Esophagus (tissue), 2 donors: ENCODE results near the gene NPAS3. TPM values are rescaled to one million over a fixed set of nuclear protein-coding genes. Genes with fewer than 3 reads are reported as not detected.

Experiments used
- H3K27ac ChIP-seq, 2 donors: one replicate each; pipeline ENCODE4 v1.5.1; 2013; ENCODE audit warnings: low read depth in 2 of 2, mild to moderate bottlenecking in 2 of 2, inconsistent platforms in 1 of 2, low read length in 1 of 2, moderate library complexity in 1 of 2
- H3K27me3 ChIP-seq, 2 donors: one replicate each; pipeline ENCODE4 v1.6.1; 2013; ENCODE audit warnings: low read length in 2 of 2, control low read depth in 1 of 2, mild to moderate bottlenecking in 1 of 2; ENCODE audit not compliant: insufficient read depth in 2 of 2, control insufficient read depth in 1 of 2
- H3K36me3 ChIP-seq, 2 donors: one replicate each; pipeline ENCODE4 v1.6.1; 2013; ENCODE audit warnings: low read length in 1 of 2; ENCODE audit not compliant: control insufficient read depth in 2 of 2, insufficient read depth in 2 of 2
- H3K4me1 ChIP-seq, 2 donors: one replicate each; pipeline ENCODE4 v1.6.1; 2013; ENCODE audit warnings: low read length in 1 of 2; ENCODE audit not compliant: control insufficient read depth in 2 of 2, insufficient read depth in 2 of 2
- H3K4me3 ChIP-seq, 2 donors: one replicate each; pipeline ENCODE4 v1.5.1; 2013; ENCODE audit warnings: low read length in 2 of 2, mild to moderate bottlenecking in 2 of 2, low read depth in 1 of 2, moderate library complexity in 1 of 2
- H3K9me3 ChIP-seq, 2 donors: one replicate each; pipeline ENCODE4 v1.6.1; 2013; ENCODE audit warnings: mild to moderate bottlenecking in 2 of 2, low read depth in 1 of 2, low read length in 1 of 2, moderate library complexity in 1 of 2; ENCODE audit not compliant: control insufficient read depth in 2 of 2, insufficient read depth in 1 of 2
- WGBS, 2 donors: extraction: QIAGEN DNeasy Blood & Tissue Kit; methylation state at CpG; one replicate each; pipeline ENCODE4 v1.1.7; 2013; 5-methylcytosine and 5-hydroxymethylcytosine counted together
- polyA plus RNA-seq, 2 donors: library from polyadenylated mRNA; stranded (reverse); fragments of 200-250 nt; gene quantifications; one replicate each; pipeline ENCODE4 v1.2.3, GENCODE V29; 2013
- donor health status: healthy with polysubstance abuse.
- donor health status: Bipolar disorder and iron deficiency.

Gene NPAS3
- polyA plus RNA-seq, 2 donors: 0.08 to 0.13 TPM

- 71 to 73% methylated on average over 7 of the region's 7 CpGs for WGBS, 2 donors
- H3K4me3 ChIP-seq: no peak overlapping the region
Measured at GRCh38 chr14:33499687-33500086, 561.0 kb downstream of the NPAS3 start.

GRCh38 chr14:33504246-33505099 lies 565.8 kb downstream of the NPAS3 start:
- Histone ChIP-seq H3K4me3 (no peak overlapping the region), H3K27me3 (no peaks in the 10 kb centered on the region), H3K36me3 (no peaks in the 10 kb centered on the region), H3K9me3 (no peaks in the 10 kb centered on the region), H3K4me1 (no peaks in the 10 kb centered on the region), H3K27ac (no peak overlapping the region)
- 62 to 63% methylated on average over 5 of the region's 5 CpGs for WGBS, 2 donors

More at GRCh38 chr14:33499687-33500086, 561.0 kb downstream of the NPAS3 start:
- Histone ChIP-seq H3K4me1 (no peaks in the 10 kb centered on the region), H3K27ac (no peak overlapping the region), H3K9me3 (no peaks in the 10 kb centered on the region), H3K36me3 (no peaks in the 10 kb centered on the region), H3K27me3 (no peaks in the 10 kb centered on the region)

GRCh38 chr14:33505266-33505962 lies 566.7 kb downstream of the NPAS3 start:
- Histone ChIP-seq H3K36me3 (no peaks in the 10 kb centered on the region), H3K27me3 (no peaks in the 10 kb centered on the region), H3K9me3 (no peaks in the 10 kb centered on the region), H3K4me1 (no peaks in the 10 kb centered on the region), H3K4me3 (no peak overlapping the region), H3K27ac (no peak overlapping the region)
- 81 to 84% methylated on average over 4 of the region's 4 CpGs for WGBS, 2 donors

DNA sequence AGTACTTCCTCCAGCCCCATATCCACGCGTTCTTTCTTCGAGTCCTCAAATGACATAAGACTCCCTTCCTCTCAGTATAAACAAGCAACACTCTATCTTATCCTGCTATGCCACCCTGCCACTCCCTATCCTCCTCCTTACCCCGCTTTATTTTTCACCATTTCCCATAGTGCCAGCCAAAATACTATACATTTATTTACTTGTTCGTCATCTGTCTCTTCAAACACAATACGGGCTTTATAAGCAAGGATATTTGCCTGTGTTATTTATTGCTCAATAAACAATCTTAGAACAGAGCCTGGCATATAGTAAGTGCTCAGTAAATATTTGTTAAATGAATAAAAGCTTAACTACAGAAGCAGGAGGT lies 567.3 kb downstream of the NPAS3 start:
- 84 to 88% methylated on average over 6 of the region's 6 CpGs for WGBS, 2 donors
- Histone ChIP-seq H3K9me3 (no peaks in the 10 kb centered on the region), H3K27ac (no peak overlapping the region), H3K4me3 (no peak overlapping the region), H3K4me1 (no peaks in the 10 kb centered on the region), H3K36me3 (no peaks in the 10 kb centered on the region), H3K27me3 (no peaks in the 10 kb centered on the region)

GRCh38 chr14:33508126-33509062 lies 569.7 kb downstream of the NPAS3 start:
- no peaks in the 10 kb centered on the region for H3K9me3 ChIP-seq
- no peaks in the 10 kb centered on the region for H3K36me3 ChIP-seq
- WGBS, 2 donors: 78 to 82% methylated on average over 9 of the region's 9 CpGs

GRCh38 chr14:33509454-33509853 lies 570.8 kb downstream of the NPAS3 start:
- Histone ChIP-seq H3K4me3 (no peak overlapping the region), H3K36me3 (no peaks in the 10 kb centered on the region), H3K9me3 (no peaks in the 10 kb centered on the region), H3K4me1 (no peaks in the 10 kb centered on the region), H3K27ac (no peak overlapping the region), H3K27me3 (no peaks in the 10 kb centered on the region)
- 69 to 88% methylated on average over 3 of the region's 3 CpGs for WGBS, 2 donors

More at GRCh38 chr14:33508126-33509062, 569.7 kb downstream of the NPAS3 start:
- no peaks in the 10 kb centered on the region for H3K4me1 ChIP-seq
- H3K27me3 ChIP-seq: no peaks in the 10 kb centered on the region
- no peak overlapping the region for H3K27ac ChIP-seq
- H3K4me3 ChIP-seq: no peak overlapping the region

DNA sequence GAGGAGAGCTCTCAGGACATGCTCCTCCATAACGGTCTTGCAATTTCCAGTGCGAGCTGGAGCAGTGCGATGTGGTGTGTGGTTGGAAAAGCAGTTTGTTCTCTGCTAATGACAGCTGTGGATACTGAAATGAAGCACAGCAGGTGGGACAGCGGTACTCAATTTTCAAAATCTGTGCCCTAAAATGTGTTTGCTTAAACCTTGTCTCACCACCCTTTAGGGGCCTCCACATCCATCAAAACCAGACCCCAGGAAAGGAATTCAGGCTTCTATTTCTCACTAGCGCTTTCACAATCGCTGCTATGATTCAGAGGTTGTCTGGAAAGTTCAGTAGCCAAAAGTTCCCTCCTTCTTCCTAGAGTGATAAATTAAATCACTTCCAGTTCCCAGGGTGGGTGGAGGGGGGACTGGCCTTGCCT lies 571.4 kb downstream of the NPAS3 start:
- no peaks in the 10 kb centered on the region for H3K36me3 ChIP-seq
- no peaks in the 10 kb centered on the region for H3K9me3 ChIP-seq
- H3K27ac ChIP-seq: no peak overlapping the region

DNA sequence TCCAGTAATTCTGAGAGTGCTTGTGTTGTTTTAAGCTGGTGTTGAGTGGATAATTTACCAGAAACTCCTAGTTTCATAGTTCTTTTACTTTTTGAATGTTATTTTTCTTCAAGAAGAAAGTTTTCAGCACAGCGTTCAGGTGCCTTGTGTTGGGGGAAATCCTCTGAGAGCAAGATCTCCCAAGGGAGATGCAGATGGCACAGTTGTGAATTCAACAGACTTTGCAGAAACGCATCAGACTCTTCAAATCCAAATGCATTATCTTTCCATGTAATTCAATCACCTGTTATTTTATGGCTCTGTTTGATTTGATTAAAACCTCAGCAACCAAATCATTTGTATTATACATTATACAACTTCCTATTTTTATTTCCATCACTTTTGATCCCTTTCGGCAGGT lies 572.3 kb downstream of the NPAS3 start:
- Histone ChIP-seq H3K36me3 (no peaks in the 10 kb centered on the region), H3K27ac (no peak overlapping the region), H3K4me1 (no peaks in the 10 kb centered on the region), H3K9me3 (no peaks in the 10 kb centered on the region), H3K27me3 (no peaks in the 10 kb centered on the region), H3K4me3 (no peak overlapping the region)
- 89 to 95% methylated on average over 3 of the region's 3 CpGs for WGBS, 2 donors

More for the DNA sequence above, 571.4 kb downstream of the NPAS3 start:
- no peaks in the 10 kb centered on the region for H3K27me3 ChIP-seq
- no peaks in the 10 kb centered on the region for H3K4me1 ChIP-seq
- H3K4me3 ChIP-seq: no peak overlapping the region
- WGBS, 2 donors: 76 to 81% methylated on average over 6 of the region's 6 CpGs
